Esophagus (tissue), 2 donors: ENCODE data around the gene CTDSPL2. TPM values are rescaled to one million over a fixed set of nuclear protein-coding genes. Genes with fewer than 3 reads are reported as not detected.

Source experiments
- H3K27ac ChIP-seq, 2 donors: one replicate each; pipeline ENCODE4 v1.5.1; 2013; ENCODE audit warnings: low read depth in 2 of 2, mild to moderate bottlenecking in 2 of 2, inconsistent platforms in 1 of 2, low read length in 1 of 2, moderate library complexity in 1 of 2
- H3K27me3 ChIP-seq, 2 donors: one replicate each; pipeline ENCODE4 v1.6.1; 2013; ENCODE audit warnings: low read length in 2 of 2, control low read depth in 1 of 2, mild to moderate bottlenecking in 1 of 2; ENCODE audit not compliant: insufficient read depth in 2 of 2, control insufficient read depth in 1 of 2
- H3K36me3 ChIP-seq, 2 donors: one replicate each; pipeline ENCODE4 v1.6.1; 2013; ENCODE audit warnings: low read length in 1 of 2; ENCODE audit not compliant: control insufficient read depth in 2 of 2, insufficient read depth in 2 of 2
- H3K4me1 ChIP-seq, 2 donors: one replicate each; pipeline ENCODE4 v1.6.1; 2013; ENCODE audit warnings: low read length in 1 of 2; ENCODE audit not compliant: control insufficient read depth in 2 of 2, insufficient read depth in 2 of 2
- H3K4me3 ChIP-seq, 2 donors: one replicate each; pipeline ENCODE4 v1.5.1; 2013; ENCODE audit warnings: low read length in 2 of 2, mild to moderate bottlenecking in 2 of 2, low read depth in 1 of 2, moderate library complexity in 1 of 2
- H3K9me3 ChIP-seq, 2 donors: one replicate each; pipeline ENCODE4 v1.6.1; 2013; ENCODE audit warnings: mild to moderate bottlenecking in 2 of 2, low read depth in 1 of 2, low read length in 1 of 2, moderate library complexity in 1 of 2; ENCODE audit not compliant: control insufficient read depth in 2 of 2, insufficient read depth in 1 of 2
- WGBS, 2 donors: extraction: QIAGEN DNeasy Blood & Tissue Kit; methylation state at CpG; one replicate each; pipeline ENCODE4 v1.1.7; 2013; 5-methylcytosine and 5-hydroxymethylcytosine counted together
- polyA plus RNA-seq, 2 donors: library from polyadenylated mRNA; stranded (reverse); fragments of 200-250 nt; gene quantifications; one replicate each; pipeline ENCODE4 v1.2.3, GENCODE V29; 2013
- donor health status: healthy with polysubstance abuse.
- donor health status: Bipolar disorder and iron deficiency.

CTDSPL2 gene
- polyA plus RNA-seq, result 1 to 10 TPM; 3.5 to 4.4 TPM

- peak within 1 kb of the TSS; percentile 76 to 98 for H3K4me3 ChIP-seq
- peak within 1 kb of the TSS; percentile 95 for H3K27ac ChIP-seq
- no peaks in the 10 kb centered on the region for H3K36me3 ChIP-seq
- no peaks in the 10 kb centered on the region for H3K9me3 ChIP-seq
- WGBS, 2 donors, result 0% methylated on average over 47 to 53 of the region's 53 CpGs
- no peaks in the 10 kb centered on the region for H3K4me1 ChIP-seq
- H3K27me3 ChIP-seq, result no peaks in the 10 kb centered on the region
These were observed at the start of gene CTDSPL2 for GRCh38 chr15:44426975-44427755. TSS of gene CTDSPL2 (plus strand) at chr15:44427629. CDS start at chr15:44459015, 31,386 bp downstream.

GRCh38 chr15:44381236-44381635 is 46.2 kb upstream of the CTDSPL2 start:
- Histone ChIP-seq H3K4me3 (no peak overlapping the region), H3K36me3 (no peaks in the 10 kb centered on the region), H3K27me3 (no peaks in the 10 kb centered on the region), H3K4me1 (no peaks in the 10 kb centered on the region), H3K27ac (no peak overlapping the region), H3K9me3 (no peaks in the 10 kb centered on the region)

- H3K4me1 ChIP-seq, result no peaks in the 10 kb centered on the region
- H3K36me3 ChIP-seq, result no peaks in the 10 kb centered on the region
- no peaks in the 10 kb centered on the region for H3K27me3 ChIP-seq
- H3K9me3 ChIP-seq, result no peaks in the 10 kb centered on the region
- 80 to 85% methylated on average over 1 of the region's 1 CpG for WGBS, 2 donors
- H3K27ac ChIP-seq, result no peak overlapping the region
- no peak overlapping the region for H3K4me3 ChIP-seq
These were observed 42.0 kb upstream of the CTDSPL2 start for GRCh38 chr15:44385344-44385942.

GRCh38 chr15:44394062-44394461 is 33.4 kb upstream of the CTDSPL2 start:
- WGBS, 2 donors, result 88 to 92% methylated on average over 3 of the region's 3 CpGs
- no peaks in the 10 kb centered on the region for H3K36me3 ChIP-seq
- no peak overlapping the region for H3K27ac ChIP-seq
- H3K4me3 ChIP-seq, result no peak overlapping the region
- no peaks in the 10 kb centered on the region for H3K4me1 ChIP-seq
- no peaks in the 10 kb centered on the region for H3K9me3 ChIP-seq
- H3K27me3 ChIP-seq, result no peaks in the 10 kb centered on the region

- Histone ChIP-seq H3K9me3 (no peaks in the 10 kb centered on the region), H3K4me1 (no peaks in the 10 kb centered on the region), H3K27me3 (no peaks in the 10 kb centered on the region), H3K27ac (no peak overlapping the region), H3K36me3 (no peaks in the 10 kb centered on the region), H3K4me3 (no peak overlapping the region)
- 64 to 79% methylated on average over 1 of the region's 1 CpG for WGBS, 2 donors
These were observed 32.9 kb upstream of the CTDSPL2 start for GRCh38 chr15:44394562-44394961.

GRCh38 chr15:44397869-44398268 is 29.6 kb upstream of the CTDSPL2 start:
- Histone ChIP-seq H3K9me3 (no peaks in the 10 kb centered on the region), H3K27ac (no peak overlapping the region), H3K27me3 (no peaks in the 10 kb centered on the region), H3K4me3 (no peak overlapping the region), H3K36me3 (no peaks in the 10 kb centered on the region), H3K4me1 (no peaks in the 10 kb centered on the region)
- WGBS, 2 donors, result 86 to 88% methylated on average over 1 of the region's 1 CpG

- Histone ChIP-seq H3K9me3 (no peaks in the 10 kb centered on the region), H3K36me3 (no peaks in the 10 kb centered on the region), H3K27me3 (no peaks in the 10 kb centered on the region), H3K4me1 (no peaks in the 10 kb centered on the region), H3K4me3 (no peak overlapping the region), H3K27ac (no peak overlapping the region)
- whole genome bisulfite sequencing, 2 donors, result 91 to 94% methylated on average over 3 of the region's 3 CpGs
These were observed 13.4 kb upstream of the CTDSPL2 start for GRCh38 chr15:44414001-44414400.

- WGBS, 2 donors, result 0% methylated on average over 27 of the region's 27 CpGs
These were observed 611 bp downstream of the CTDSPL2 start for GRCh38 chr15:44427756-44428724.

GRCh38 chr15:44435893-44436667 is 8.7 kb downstream of the CTDSPL2 start:
- no peak overlapping the region for H3K4me3 ChIP-seq
- H3K4me1 ChIP-seq, result no peaks in the 10 kb centered on the region
- no peaks in the 10 kb centered on the region for H3K9me3 ChIP-seq
- no peak overlapping the region for H3K27ac ChIP-seq
- H3K27me3 ChIP-seq, result no peaks in the 10 kb centered on the region
- H3K36me3 ChIP-seq, result no peaks in the 10 kb centered on the region
- WGBS, 2 donors, result 90 to 100% methylated on average over 2 of the region's 2 CpGs

More at GRCh38 chr15:44427756-44428724, 611 bp downstream of the CTDSPL2 start:
- Histone ChIP-seq H3K27ac (peak overlapping the region; percentile 95), H3K4me3 (peak overlapping the region; percentile 76 to 98), H3K27me3 (no peaks in the 10 kb centered on the region), H3K9me3 (no peaks in the 10 kb centered on the region), H3K4me1 (no peaks in the 10 kb centered on the region), H3K36me3 (no peaks in the 10 kb centered on the region)
